Skeletal muscle tissue (tissue), 4 donors: ENCODE measurements around the gene UNK. TPM values are rescaled to one million over a fixed set of nuclear protein-coding genes. Genes with fewer than 3 reads are reported as not detected.

Source experiments
- H3K27ac ChIP-seq: one replicate; pipeline ENCODE4 v1.7.0; 2013; ENCODE audit warnings: mild to moderate bottlenecking, low read depth, low read length, inconsistent platforms
- H3K27me3 ChIP-seq, 3 donors: one replicate each; pipeline ENCODE4 v1.7.0; 2013; ENCODE audit warnings: low read length in 3 of 3; ENCODE audit not compliant: control insufficient read depth in 3 of 3, insufficient read depth in 3 of 3
- H3K36me3 ChIP-seq, 3 donors: one replicate each; pipeline ENCODE4 v1.7.0; 2013; ENCODE audit warnings: low read length in 3 of 3; ENCODE audit not compliant: control insufficient read depth in 3 of 3, insufficient read depth in 3 of 3
- H3K4me1 ChIP-seq, 3 donors: one replicate each; pipeline ENCODE4 v1.7.0; 2013; ENCODE audit warnings: low read length in 3 of 3, mild to moderate bottlenecking in 3 of 3; ENCODE audit not compliant: control insufficient read depth in 3 of 3, insufficient read depth in 3 of 3
- H3K4me3 ChIP-seq, 3 donors: one replicate each; pipeline ENCODE4 v1.7.0; 2013; ENCODE audit warnings: low read length in 3 of 3
- H3K9ac ChIP-seq, 3 donors: one replicate each; pipeline ENCODE4 v1.7.0; 2013; ENCODE audit warnings: low read length in 3 of 3, mild to moderate bottlenecking in 3 of 3, moderate library complexity in 2 of 3, low read depth in 1 of 3
- H3K9me3 ChIP-seq, 3 donors: one replicate each; pipeline ENCODE4 v1.7.0; 2013; ENCODE audit warnings: low read length in 3 of 3; ENCODE audit not compliant: control insufficient read depth in 3 of 3
- total RNA-seq: library from RNA; depleted of rRNA; stranded (reverse); fragments of >200 nt; gene quantifications from one replicate; pipeline ENCODE4 v1.2.3, GENCODE V29; 2014
- donor health status: Osteomylitis.

UNK gene
- total RNA-seq, 1 donor from 2014 or later, result 15.7 TPM

DNA sequence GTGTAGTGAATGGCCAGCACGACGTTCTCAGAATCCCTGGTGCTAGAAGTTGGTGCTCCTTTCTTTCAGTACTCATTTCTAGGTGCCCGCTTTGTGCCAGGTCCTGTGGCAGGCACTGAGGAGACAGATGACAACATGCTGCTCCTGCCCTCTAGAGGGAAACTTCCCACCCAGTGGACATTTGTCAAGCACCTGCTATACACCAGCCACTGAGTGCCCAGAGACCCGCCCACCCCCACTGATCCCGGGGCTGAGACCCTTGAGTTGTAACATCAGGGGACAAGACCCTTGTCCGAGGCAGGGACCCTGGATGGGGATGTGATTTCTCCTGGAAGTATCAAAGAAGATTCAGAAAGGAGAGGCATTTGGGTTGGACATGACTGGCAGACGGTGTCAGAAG lies 34.5 kb downstream of the UNK start:
- Histone ChIP-seq H3K9me3 (no peaks in the 10 kb centered on the region), H3K9ac (peak overlapping the region in 1 of 3 donors; percentile 25), H3K4me1 (no peaks in the 10 kb centered on the region), H3K27me3 (no peaks in the 10 kb centered on the region), H3K27ac (no peak overlapping the region), H3K4me3 (no peak overlapping the region), H3K36me3 (peaks cover 81 to 85% (median 83%) of the 10 kb centered on the region in 3 donors)

GRCh38 chr17:75819678-75820077 lies 35.1 kb downstream of the UNK start:
- no peaks in the 10 kb centered on the region for H3K9me3 ChIP-seq
- H3K36me3 ChIP-seq, result peaks cover 78 to 84% (median 82%) of the 10 kb centered on the region in 3 donors
- no peak overlapping the region for H3K27ac ChIP-seq
- H3K4me3 ChIP-seq, result no peak overlapping the region
- H3K27me3 ChIP-seq, result no peaks in the 10 kb centered on the region
- H3K9ac ChIP-seq, result no peak overlapping the region
- no peaks in the 10 kb centered on the region for H3K4me1 ChIP-seq

DNA sequence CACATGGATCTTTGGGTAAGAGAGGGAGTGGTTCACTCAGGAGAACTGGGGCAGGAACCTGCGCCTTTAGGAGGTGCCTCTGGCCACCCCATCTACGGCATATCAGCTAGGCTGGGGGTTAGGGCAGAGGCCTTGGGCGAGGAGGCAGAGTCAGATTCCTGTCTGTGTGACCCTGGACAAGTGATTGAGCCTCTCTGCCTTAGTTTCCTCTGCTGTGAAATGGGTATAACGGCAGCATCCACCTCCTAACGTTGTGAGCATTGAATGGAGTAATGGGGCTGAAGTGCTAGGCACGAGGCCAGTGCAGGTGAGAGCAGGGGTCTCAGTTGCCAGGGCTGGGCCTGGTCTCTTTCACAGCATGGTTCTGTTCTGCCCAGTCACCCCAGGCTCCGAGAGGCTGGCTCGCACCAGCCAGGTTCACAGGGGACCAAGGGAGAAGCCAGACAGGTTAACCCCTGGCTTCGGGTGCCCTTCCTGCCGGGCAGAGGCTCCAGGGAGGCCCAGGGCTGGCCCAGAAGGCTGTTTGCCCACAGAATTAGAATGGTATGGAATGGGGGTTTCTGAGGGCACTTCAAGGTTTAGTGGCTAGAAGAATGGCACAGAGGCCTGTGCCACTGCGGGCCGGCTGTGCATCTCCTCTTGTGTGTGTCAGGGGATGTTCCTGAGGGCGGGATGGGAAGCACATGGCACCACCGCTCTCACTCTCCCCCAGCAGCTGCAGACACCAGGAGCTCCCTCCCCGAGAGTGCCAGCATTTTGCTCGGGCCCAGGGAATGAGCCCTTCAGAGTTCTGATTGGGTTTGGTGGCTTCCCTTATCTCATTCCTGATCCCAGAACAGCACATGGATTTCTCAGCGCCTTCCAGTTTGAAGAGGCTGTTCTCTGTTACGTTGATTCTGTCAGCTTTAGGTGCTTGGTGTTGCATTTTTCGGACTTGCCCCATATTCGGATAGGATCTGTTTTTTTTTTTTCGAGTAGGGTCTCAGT lies 35.8 kb downstream of the UNK start:
- H3K4me3 ChIP-seq, result no peak overlapping the region
- no peak overlapping the region for H3K27ac ChIP-seq
- H3K4me1 ChIP-seq, result no peaks in the 10 kb centered on the region
- H3K9me3 ChIP-seq, result no peaks in the 10 kb centered on the region
- peaks cover 71 to 78% (median 75%) of the 10 kb centered on the region in 3 donors for H3K36me3 ChIP-seq
- no peak overlapping the region for H3K9ac ChIP-seq
- no peaks in the 10 kb centered on the region for H3K27me3 ChIP-seq

DNA sequence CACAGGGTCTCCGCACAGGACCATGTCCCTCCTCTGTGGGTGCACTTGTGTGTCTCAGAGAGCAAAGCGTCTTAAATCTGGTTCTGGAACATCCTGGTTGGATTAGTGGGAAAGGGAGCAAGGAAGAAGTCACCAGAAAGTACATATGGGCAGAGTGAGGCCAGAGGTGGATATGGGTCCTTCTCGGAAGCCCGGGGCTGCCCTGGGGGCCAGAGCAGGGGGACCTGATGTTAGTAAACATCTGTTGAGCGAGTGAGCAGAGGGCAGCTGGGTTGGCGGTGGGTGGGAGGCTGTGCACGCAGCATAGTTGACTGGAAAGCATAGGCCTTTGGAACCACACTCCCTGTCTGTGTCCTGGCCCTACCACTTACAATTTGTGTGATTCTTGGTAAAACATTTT lies 36.9 kb downstream of the UNK start:
- Histone ChIP-seq H3K9ac (no peak overlapping the region), H3K9me3 (no peaks in the 10 kb centered on the region), H3K27ac (no peak overlapping the region), H3K36me3 (peaks cover 65 to 79% (median 73%) of the 10 kb centered on the region in 3 donors), H3K4me3 (no peak overlapping the region), H3K27me3 (no peaks in the 10 kb centered on the region), H3K4me1 (peaks cover 0 to 2% (median 0%) of the 10 kb centered on the region in 3 donors)

GRCh38 chr17:75822119-75822799 lies 37.7 kb downstream of the UNK start:
- Histone ChIP-seq H3K27me3 (no peaks in the 10 kb centered on the region), H3K4me1 (peaks cover 6 to 9% (median 7%) of the 10 kb centered on the region in 3 donors), H3K9me3 (no peaks in the 10 kb centered on the region), H3K9ac (no peak overlapping the region), H3K27ac (no peak overlapping the region), H3K4me3 (no peak overlapping the region), H3K36me3 (peaks cover 58 to 75% (median 66%) of the 10 kb centered on the region in 3 donors)

DNA sequence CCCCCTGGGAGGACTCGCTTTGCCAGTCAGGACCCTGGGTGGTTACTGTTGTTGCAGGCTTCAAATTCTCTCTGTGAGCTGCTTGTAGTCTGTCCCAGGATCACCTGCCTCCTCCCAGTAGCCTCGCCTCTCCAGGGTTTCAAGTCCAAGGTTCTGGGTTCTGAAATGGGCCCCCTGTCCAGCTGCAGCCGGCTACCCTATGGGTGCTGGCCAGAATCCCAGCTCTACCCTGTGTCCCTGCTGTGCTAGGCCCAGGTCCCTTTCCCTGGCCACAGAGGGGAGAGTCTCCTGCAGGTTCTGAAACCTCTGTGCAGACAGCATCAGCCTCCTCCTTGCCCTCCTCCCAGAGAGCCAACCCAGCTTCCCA lies 38.2 kb downstream of the UNK start:
- Histone ChIP-seq H3K4me1 (peaks cover 11 to 14% (median 12%) of the 10 kb centered on the region in 3 donors), H3K9me3 (no peaks in the 10 kb centered on the region), H3K27ac (no peak overlapping the region), H3K36me3 (peaks cover 53 to 70% (median 60%) of the 10 kb centered on the region in 3 donors), H3K27me3 (no peaks in the 10 kb centered on the region), H3K4me3 (no peak overlapping the region), H3K9ac (no peak overlapping the region)

- no peak overlapping the region for H3K4me3 ChIP-seq
- H3K4me1 ChIP-seq, result peaks cover 17 to 20% (median 19%) of the 10 kb centered on the region in 3 donors
- H3K36me3 ChIP-seq, result peaks cover 47 to 63% (median 55%) of the 10 kb centered on the region in 3 donors
Measured at GRCh38 chr17:75823257-75824041, 38.8 kb downstream of the UNK start.

GRCh38 chr17:75824050-75824552 lies 39.5 kb downstream of the UNK start:
- Histone ChIP-seq H3K27ac (no peak overlapping the region), H3K4me3 (no peak overlapping the region), H3K36me3 (peaks cover 45 to 56% (median 48%) of the 10 kb centered on the region in 3 donors), H3K9ac (no peak overlapping the region), H3K4me1 (peaks cover 19 to 20% (median 20%) of the 10 kb centered on the region in 3 donors), H3K27me3 (no peaks in the 10 kb centered on the region), H3K9me3 (no peaks in the 10 kb centered on the region)

More at GRCh38 chr17:75823257-75824041, 38.8 kb downstream of the UNK start:
- H3K9ac ChIP-seq, result no peak overlapping the region
- no peaks in the 10 kb centered on the region for H3K27me3 ChIP-seq
- H3K27ac ChIP-seq, result no peak overlapping the region
- H3K9me3 ChIP-seq, result no peaks in the 10 kb centered on the region

DNA sequence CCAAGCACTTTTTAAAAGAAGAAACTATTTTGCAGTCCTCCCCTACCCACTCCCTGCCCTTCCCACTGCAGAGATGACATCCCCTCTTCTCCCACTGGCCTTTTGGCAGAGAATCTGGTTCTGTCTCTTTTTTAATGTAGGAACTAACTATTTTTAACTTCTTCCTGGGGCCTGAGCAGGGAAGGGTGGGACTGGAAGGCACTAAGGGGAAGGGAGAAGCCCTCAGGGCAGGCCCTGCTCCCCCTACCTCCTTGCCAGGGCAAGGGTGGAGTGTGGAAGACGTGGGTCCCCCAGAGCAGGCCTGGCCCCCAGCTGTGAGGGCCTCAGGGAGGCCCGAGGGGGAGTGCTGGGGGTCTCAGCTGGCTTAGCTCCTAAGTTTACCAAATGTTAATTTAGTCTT lies 40.1 kb downstream of the UNK start:
- no peaks in the 10 kb centered on the region for H3K27me3 ChIP-seq
- peaks cover 40 to 51% (median 44%) of the 10 kb centered on the region in 3 donors for H3K36me3 ChIP-seq
- no peak overlapping the region for H3K4me3 ChIP-seq
- no peak overlapping the region for H3K9ac ChIP-seq
- H3K4me1 ChIP-seq, result peaks cover 19 to 20% (median 20%) of the 10 kb centered on the region in 3 donors
- no peak overlapping the region for H3K27ac ChIP-seq
- no peaks in the 10 kb centered on the region for H3K9me3 ChIP-seq
